K562 (cell line): ENCODE data around the gene AGR2. TPM values are rescaled to one million over a fixed set of nuclear protein-coding genes. Genes with fewer than 3 reads are reported as not detected.

Experiments
- CHAMP1 ChIP-seq: fragments of 450-650 bp; IDR thresholded peaks from 2 replicates; pipeline ENCODE4 v1.6.1; 2016; ENCODE audit warnings: mild to moderate bottlenecking
- EWSR1 ChIP-seq: fragments of 450-650 bp; IDR thresholded peaks from 2 replicates; pipeline ENCODE4 v1.6.1; 2018; ENCODE audit warnings: borderline replicate concordance, mild to moderate bottlenecking, low read depth, moderate library complexity; ENCODE audit not compliant: partially characterized antibody
- HNRNPH1 ChIP-seq: fragments of 200-400 bp; formaldehyde crosslinking; optimal IDR thresholded peaks from 2 replicates; pipeline ENCODE3; 2017; ENCODE audit warnings: low read depth, mild to moderate bottlenecking, low read length, moderate library complexity
- HNRNPLL ChIP-seq: fragments of 200-400 bp; formaldehyde crosslinking; IDR thresholded peaks from 2 replicates; pipeline ENCODE4 v1.6.1; 2017; ENCODE audit warnings: low read length, low read depth, mild to moderate bottlenecking; ENCODE audit not compliant: poor library complexity, severe bottlenecking
- HNRNPUL1 ChIP-seq: fragments of 200-400 bp; formaldehyde crosslinking; IDR thresholded peaks from 2 replicates; pipeline ENCODE4 v1.6.1; 2017; ENCODE audit warnings: low read length
- JUN ChIP-seq, 2 experiments: sonication (generic) in 1 of 2; formaldehyde crosslinking in 1 of 2; IDR thresholded peaks; 2 replicates each; pipeline versions ENCODE4 v1.6.1 to v1.8.0; 2012 to 2022; ENCODE audit warnings: borderline replicate concordance in 2 of 2, mild to moderate bottlenecking in 2 of 2, improper control_type of control experiment in 1 of 2, low read depth in 1 of 2, low read length in 1 of 2, missing genetic modification reagents in 1 of 2
- NCOR1 ChIP-seq: fragments of 450-650 bp; IDR thresholded peaks from 2 replicates; pipeline ENCODE4 v1.6.1; 2016; ENCODE audit warnings: mild to moderate bottlenecking, moderate library complexity
- POU5F1 ChIP-seq: fragments of 150-350 bp; IDR thresholded peaks from 2 replicates; pipeline ENCODE4 v1.6.1; 2014; ENCODE audit warnings: borderline replicate concordance, low read length, low read depth, mild to moderate bottlenecking; ENCODE audit not compliant: partially characterized antibody
- PPARD ChIP-seq: fragments of 250-450 bp; sonication (Bioruptor Pico); IDR thresholded peaks from 2 replicates; pipeline ENCODE4 v1.8.0; 2022; ENCODE audit warnings: inconsistent platforms, mild to moderate bottlenecking, moderate library complexity
- THAP12 ChIP-seq: fragments of 250-450 bp; sonication (Bioruptor Pico); IDR thresholded peaks from 2 replicates; pipeline ENCODE4 v1.9.0; 2021; ENCODE audit warnings: mild to moderate bottlenecking, inconsistent platforms
- XRCC5 ChIP-seq: fragments of 200-400 bp; formaldehyde crosslinking; IDR thresholded peaks from 2 replicates; pipeline ENCODE4 v1.6.1; 2017; ENCODE audit warnings: low read depth, mild to moderate bottlenecking, low read length
- ZBTB9 ChIP-seq: fragments of 450-650 bp; formaldehyde crosslinking; IDR thresholded peaks from 2 replicates; pipeline ENCODE4 v1.4.0; 2020; ENCODE audit warnings: mild to moderate bottlenecking, moderate library complexity
- ZNF212 ChIP-seq: fragments of 450-650 bp; formaldehyde crosslinking; IDR thresholded peaks from 2 replicates; pipeline ENCODE4 v1.4.0; 2020; ENCODE audit warnings: mild to moderate bottlenecking
- ZNF57 ChIP-seq: fragments of 450-650 bp; formaldehyde crosslinking; IDR thresholded peaks from 2 replicates; pipeline ENCODE4 v1.4.0; 2020; ENCODE audit warnings: mild to moderate bottlenecking, moderate library complexity
- ZNF609 ChIP-seq: sonication (generic); formaldehyde crosslinking; IDR thresholded peaks from 2 replicates; pipeline ENCODE4 v1.8.1; 2023; ENCODE audit warnings: missing genetic modification reagents, mild to moderate bottlenecking, borderline replicate concordance
- polyA plus RNA-seq, 8 experiments: library from polyadenylated mRNA; depleted of rRNA in 4 of 8; stranded (reverse) in 5 of 8; unstranded in 3 of 8; fragments of >200 nt; fragmentation: Nextera tagmentation in 2 of 8; fragmentation: Illumina TruSeq in 1 of 8; extraction: Ambion mirVana in 2 of 8; extraction: Trizol in 1 of 8; gene quantifications; 2 replicates each; pipeline versions ENCODE4 v1.2.1 to v1.2.3, GENCODE V29; 2011 to 2014; ENCODE audit warnings: inconsistent platforms in 1 of 8, missing spikeins in 1 of 8
- total RNA-seq, 7 experiments: library from RNA; depleted of rRNA in 6 of 7; stranded (reverse); fragments of >200 nt in 6 of 7; fragmentation: Illumina TruSeq in 2 of 7; extraction: Trizol in 2 of 7; gene quantifications; 2 replicates each; pipeline versions ENCODE4 v1.2.1 to v1.2.3, GENCODE V29; 2011 to 2021; ENCODE audit warnings: low replicate concordance in 1 of 7

The AGR2 gene
- total and polyA plus RNA-seq, 9 of the 15 experiments (the other 6 are each of a cell fraction or from before 2014, with no cell fraction given) = 0.66 TPM; not detected in 8

GRCh38 chr7:16753102-16753931 lies 51.5 kb downstream of the AGR2 start, which contains the start of gene TSPAN13 (continued):
- TF ChIP-seq THAP12 (no peak), ZNF212 (no peak), JUN (IDR thresholded peaks at IDR 0.05; ENCODE audit: borderline replicate concordance, low read depth, low read length) (no peak), JUN (CRISPR knock-in tag; IDR thresholded peaks at IDR 0.05; ENCODE audit: borderline replicate concordance) (no peak), XRCC5 (no peak), EWSR1 (no peak), ZNF609 (no peak), CHAMP1 (no peak), HNRNPLL (no peak), HNRNPUL1 (no peak), NCOR1 (no peak), ZBTB9 (CRISPR knock-in tag) (no peak), ZNF57 (CRISPR knock-in tag) (no peak), POU5F1 (no peak), HNRNPH1 (no peak), PPARD (no peak)
